H9 (cell line): ENCODE measurements around the gene BRD3OS. TPM values are rescaled to one million over a fixed set of nuclear protein-coding genes. Genes with fewer than 3 reads are reported as not detected.

Experiments used
- DNase-seq: peaks from one replicate; pipeline ENCODE4 v3.0.0-alpha.2; 2017
- H2AFZ ChIP-seq: one replicate; pipeline ENCODE4 v1.6.1; 2013; ENCODE audit warnings: mild to moderate bottlenecking, low read length, control low read depth, moderate library complexity
- H2AK5ac ChIP-seq: 2 replicates; pipeline ENCODE4 v1.6.1; 2013; ENCODE audit warnings: low read length, control low read depth, mixed read lengths; ENCODE audit not compliant: insufficient read length
- H2BK120ac ChIP-seq: one replicate; pipeline ENCODE4 v1.6.1; 2013; ENCODE audit warnings: low read depth, mild to moderate bottlenecking, low read length, control low read depth, inconsistent platforms; ENCODE audit not compliant: poor library complexity, severe bottlenecking
- H2BK12ac ChIP-seq: 2 replicates; pipeline ENCODE4 v1.6.1; 2013; ENCODE audit warnings: low read length, control low read depth, mixed read lengths, low read depth; ENCODE audit not compliant: insufficient read length
- H2BK15ac ChIP-seq: 2 replicates; pipeline ENCODE4 v1.6.1; 2013; ENCODE audit warnings: low read depth, low read length, control low read depth
- H2BK20ac ChIP-seq: one replicate; pipeline ENCODE4 v1.6.1; 2013; ENCODE audit warnings: low read depth, mild to moderate bottlenecking, low read length, control low read depth, inconsistent platforms; ENCODE audit not compliant: poor library complexity, severe bottlenecking
- H2BK5ac ChIP-seq: 2 replicates; pipeline ENCODE4 v1.6.1; 2013; ENCODE audit warnings: low read length, control low read depth, mixed read lengths; ENCODE audit not compliant: insufficient read length
- H3K14ac ChIP-seq: 2 replicates; pipeline ENCODE4 v1.6.1; 2013; ENCODE audit warnings: low read length, control low read depth; ENCODE audit not compliant: insufficient read depth
- H3K18ac ChIP-seq: 2 replicates; pipeline ENCODE4 v1.6.1; 2013; ENCODE audit warnings: low read depth, mild to moderate bottlenecking, mixed read lengths, low read length, control low read depth; ENCODE audit not compliant: insufficient read length
- H3K23ac ChIP-seq: 2 replicates; pipeline ENCODE4 v1.6.1; 2013; ENCODE audit warnings: low read length, control low read depth, mixed read lengths, low read depth; ENCODE audit not compliant: insufficient read length
- H3K23me2 ChIP-seq: 2 replicates; pipeline ENCODE4 v1.6.1; 2013; ENCODE audit warnings: low read depth, mild to moderate bottlenecking, mixed read lengths, low read length, control low read depth; ENCODE audit not compliant: insufficient read length, poor library complexity, severe bottlenecking
- H3K27ac ChIP-seq: 2 replicates; pipeline ENCODE4 v1.5.1; 2013; ENCODE audit warnings: low read length, control low read depth, mixed read lengths, low read depth; ENCODE audit not compliant: insufficient read length
- H3K27me3 ChIP-seq: 2 replicates; pipeline ENCODE4 v1.6.1; 2013; ENCODE audit warnings: low read length, control low read depth, inconsistent platforms; ENCODE audit not compliant: insufficient read depth
- H3K4ac ChIP-seq: 2 replicates; pipeline ENCODE4 v1.6.1; 2013; ENCODE audit warnings: low read depth, mild to moderate bottlenecking, control low read depth, inconsistent platforms, low read length, moderate library complexity
- H3K4me1 ChIP-seq: 2 replicates; pipeline ENCODE4 v1.6.1; 2013; ENCODE audit warnings: low read length, control low read depth, inconsistent platforms; ENCODE audit not compliant: insufficient read depth
- H3K4me2 ChIP-seq: 2 replicates; pipeline ENCODE4 v1.6.1; 2013; ENCODE audit warnings: low read length, control low read depth, mixed read lengths; ENCODE audit not compliant: insufficient read length, insufficient read depth
- H3K56ac ChIP-seq: 2 replicates; pipeline ENCODE4 v1.6.1; 2013; ENCODE audit warnings: low read depth, mild to moderate bottlenecking, mixed read lengths, low read length, control low read depth; ENCODE audit not compliant: insufficient read length
- H3K79me1 ChIP-seq: 2 replicates; pipeline ENCODE4 v1.6.1; 2013; ENCODE audit warnings: low read depth, mild to moderate bottlenecking, moderate library complexity, low read length, control low read depth, inconsistent platforms; ENCODE audit not compliant: insufficient read depth, poor library complexity, severe bottlenecking
- H3K79me2 ChIP-seq: 2 replicates; pipeline ENCODE4 v1.6.1; 2013; ENCODE audit warnings: low read length, control low read depth, inconsistent platforms; ENCODE audit not compliant: insufficient read depth
- H3K9ac ChIP-seq: 2 replicates; pipeline ENCODE4 v1.6.1; 2013; ENCODE audit warnings: low read length, control low read depth, mixed read lengths; ENCODE audit not compliant: insufficient read length; ENCODE audit errors: extremely low read depth
- H3K9me3 ChIP-seq: one replicate; pipeline ENCODE4 v1.6.1; 2013; ENCODE audit warnings: low read depth, low read length, inconsistent platforms; ENCODE audit not compliant: control insufficient read depth
- H3T11ph ChIP-seq: one replicate; pipeline ENCODE4 v1.6.1; 2013; ENCODE audit warnings: mild to moderate bottlenecking, low read length, control low read depth, inconsistent platforms
- H4K20me1 ChIP-seq: one replicate; pipeline ENCODE4 v1.6.1; 2013; ENCODE audit not compliant: control insufficient read depth, insufficient read length, insufficient read depth
- H4K5ac ChIP-seq: 2 replicates; pipeline ENCODE4 v1.6.1; 2013; ENCODE audit warnings: low read depth, mild to moderate bottlenecking, mixed read lengths, low read length, control low read depth; ENCODE audit not compliant: insufficient read length
- H4K8ac ChIP-seq: replicated peaks from 2 replicates; pipeline ENCODE4 v1.6.1; 2013; ENCODE audit warnings: low read length, control low read depth, mixed read lengths, low read depth; ENCODE audit not compliant: insufficient read length
- H4K91ac ChIP-seq: 2 replicates; pipeline ENCODE4 v1.6.1; 2013; ENCODE audit warnings: low read depth, mild to moderate bottlenecking, moderate library complexity, mixed read lengths, low read length, control low read depth; ENCODE audit not compliant: insufficient read length
- H3K27ac Mint-ChIP-seq, 3 experiments: 2 replicates in 2 of 3; 3 replicates in 1 of 3; pipeline ENCODE4 v1.8.0; 2020 to 2021; ENCODE audit warnings: mixed read lengths in 3 of 3, mild to moderate bottlenecking in 1 of 3, moderate library complexity in 1 of 3
- H3K27me3 Mint-ChIP-seq: 2 replicates; pipeline ENCODE4 v1.8.0; 2021; ENCODE audit warnings: low read depth, mild to moderate bottlenecking, moderate library complexity, mixed read lengths
- H3K36me3 Mint-ChIP-seq, 3 experiments: 2 replicates in 2 of 3; 3 replicates in 1 of 3; pipeline ENCODE4 v1.8.0; 2020 to 2021; ENCODE audit warnings: low read depth in 3 of 3, mixed read lengths in 3 of 3; ENCODE audit not compliant: insufficient read depth in 1 of 3
- H3K4me1 Mint-ChIP-seq, 2 experiments: 2 replicates each; pipeline ENCODE4 v1.8.0; 2020; ENCODE audit warnings: mixed read lengths in 2 of 2
- H3K4me3 Mint-ChIP-seq, 2 experiments: 2 replicates in 1 of 2; 3 replicates in 1 of 2; pipeline ENCODE4 v1.8.0; 2020 to 2021; ENCODE audit warnings: mild to moderate bottlenecking in 2 of 2, mixed read lengths in 2 of 2, moderate library complexity in 1 of 2
- H3K9me3 Mint-ChIP-seq, 2 experiments: 2 replicates in 1 of 2; 3 replicates in 1 of 2; pipeline ENCODE4 v1.8.0; 2020; ENCODE audit warnings: mild to moderate bottlenecking in 2 of 2, mixed read lengths in 2 of 2, moderate library complexity in 1 of 2
- WGBS: extraction: QIAGEN DNeasy Blood & Tissue Kit; methylation state at CpG from one replicate; pipeline ENCODE4 v1.1.7; 2013; ENCODE audit warnings: missing lambda C conversion rate, low lambda C conversion rate, mixed read lengths; ENCODE audit not compliant: insufficient read length; ENCODE audit errors: extremely low coverage; 5-methylcytosine and 5-hydroxymethylcytosine counted together
- total RNA-seq: library from RNA; stranded (reverse); gene quantifications from 2 replicates; pipeline ENCODE4 v1.2.1, GENCODE V29; 2021
- TF ChIP-seq, protein P1 (sequence below): fragments of 200-600 bp; sonication (generic); conservative IDR thresholded peaks from 3 replicates; pipeline ENCODE4 v1.8.0; 2021; ENCODE audit warnings: antibody characterized with exemption, mild to moderate bottlenecking

BRD3OS gene
- total RNA-seq, 1 experiment from 2014 or later = 16.4 TPM

DNA sequence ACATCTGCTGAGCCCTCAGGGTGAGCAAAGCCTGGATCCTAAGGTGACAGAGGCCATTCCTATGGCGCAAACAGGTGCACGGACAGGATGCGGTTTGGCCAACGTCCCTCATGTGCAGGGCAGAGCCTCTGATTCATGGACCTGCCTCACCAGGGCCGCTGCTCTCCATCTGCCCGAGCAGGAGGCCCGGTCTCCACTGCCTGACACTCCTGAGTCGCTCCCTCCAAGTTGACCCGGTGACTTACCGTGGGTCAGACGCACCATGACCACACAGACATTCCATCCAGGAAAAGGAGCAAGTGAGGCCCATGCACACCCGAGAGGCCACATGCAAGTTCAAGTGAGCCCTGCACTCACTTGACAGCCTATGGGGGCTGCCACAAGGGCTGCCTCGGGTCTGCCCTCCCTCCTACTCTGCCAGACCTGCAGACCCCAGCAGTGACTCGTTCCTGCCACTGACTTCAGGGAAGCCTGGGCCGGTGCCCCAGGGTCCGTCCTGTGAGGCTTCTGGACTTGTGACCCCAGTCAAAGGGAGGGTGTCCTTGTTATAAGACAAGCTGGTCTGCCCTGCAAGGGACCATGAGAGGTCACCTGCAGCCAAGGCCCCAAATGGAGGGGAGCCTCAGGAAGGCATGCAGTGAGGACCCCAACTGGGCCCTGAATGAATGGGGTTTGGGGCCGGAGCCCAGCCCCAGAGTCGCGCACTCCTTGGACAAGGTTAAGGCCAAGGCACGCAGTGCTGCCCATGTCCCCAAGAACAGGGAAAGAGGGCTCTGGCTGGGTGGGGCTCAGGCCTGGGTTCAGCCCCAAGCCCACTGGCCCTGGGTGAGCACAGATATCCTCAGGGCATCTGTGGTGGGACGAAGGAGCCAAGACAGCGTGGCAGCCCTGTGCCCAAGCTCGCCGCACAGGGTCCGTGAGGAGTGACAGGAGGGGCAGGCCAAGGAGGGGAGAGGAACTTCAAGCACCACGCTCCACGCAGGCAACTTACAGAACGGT, 10.1 kb downstream of the BRD3OS start:
- TF ChIP-seq, protein P1, sequence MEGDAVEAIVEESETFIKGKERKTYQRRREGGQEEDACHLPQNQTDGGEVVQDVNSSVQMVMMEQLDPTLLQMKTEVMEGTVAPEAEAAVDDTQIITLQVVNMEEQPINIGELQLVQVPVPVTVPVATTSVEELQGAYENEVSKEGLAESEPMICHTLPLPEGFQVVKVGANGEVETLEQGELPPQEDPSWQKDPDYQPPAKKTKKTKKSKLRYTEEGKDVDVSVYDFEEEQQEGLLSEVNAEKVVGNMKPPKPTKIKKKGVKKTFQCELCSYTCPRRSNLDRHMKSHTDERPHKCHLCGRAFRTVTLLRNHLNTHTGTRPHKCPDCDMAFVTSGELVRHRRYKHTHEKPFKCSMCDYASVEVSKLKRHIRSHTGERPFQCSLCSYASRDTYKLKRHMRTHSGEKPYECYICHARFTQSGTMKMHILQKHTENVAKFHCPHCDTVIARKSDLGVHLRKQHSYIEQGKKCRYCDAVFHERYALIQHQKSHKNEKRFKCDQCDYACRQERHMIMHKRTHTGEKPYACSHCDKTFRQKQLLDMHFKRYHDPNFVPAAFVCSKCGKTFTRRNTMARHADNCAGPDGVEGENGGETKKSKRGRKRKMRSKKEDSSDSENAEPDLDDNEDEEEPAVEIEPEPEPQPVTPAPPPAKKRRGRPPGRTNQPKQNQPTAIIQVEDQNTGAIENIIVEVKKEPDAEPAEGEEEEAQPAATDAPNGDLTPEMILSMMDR = no peak
- no peak overlapping the region for H2AK5ac ChIP-seq
- H2BK120ac ChIP-seq = no peak overlapping the region
- no peak overlapping the region for H3K23ac ChIP-seq
- H2BK20ac ChIP-seq = no peak overlapping the region
- no peak overlapping the region for H3K4ac ChIP-seq
- H3K27me3 ChIP-seq = no peaks in the 10 kb centered on the region
- WGBS = no CpG with 5 or more reads among the region's 28 CpGs
- peak overlapping the region in 1 of 3 experiments; percentile 73; a peak in 2 of 7 replicates for H3K27ac Mint-ChIP-seq
- H3K36me3 Mint-ChIP-seq = peaks cover 36 to 78% (median 78%) of the 10 kb centered on the region in 3 experiments; a peak in 6 of 7 replicates
- no peak overlapping the region for H3K9ac ChIP-seq
- H3K79me2 ChIP-seq = no peaks in the 10 kb centered on the region
- no peak overlapping the region for H4K8ac ChIP-seq
- H3K27me3 Mint-ChIP-seq = no peaks in the 10 kb centered on the region; the same call in 1 of the 2 replicates
- H4K20me1 ChIP-seq = no peaks in the 10 kb centered on the region
- H2BK5ac ChIP-seq = no peak overlapping the region
- no peak overlapping the region for H3K27ac ChIP-seq
- no peak overlapping the region for H2AFZ ChIP-seq
- DNase-seq = no peak
- H2BK15ac ChIP-seq = no peak overlapping the region
- no peaks in the 10 kb centered on the region for H3K79me1 ChIP-seq
- no peak overlapping the region for H3K56ac ChIP-seq
- no peak overlapping the region for H3K14ac ChIP-seq
- no peak overlapping the region for H4K5ac ChIP-seq
- no peak overlapping the region for H3K4me2 ChIP-seq
- H3T11ph ChIP-seq = no peak overlapping the region
- no peaks in the 10 kb centered on the region for H3K9me3 ChIP-seq
- H3K4me1 ChIP-seq = no peaks in the 10 kb centered on the region
- no peaks in the 10 kb centered on the region for H3K4me1 Mint-ChIP-seq
- H3K4me3 Mint-ChIP-seq = no peak overlapping the region
- H2BK12ac ChIP-seq = no peak overlapping the region
- H4K91ac ChIP-seq = no peak overlapping the region
- H3K9me3 Mint-ChIP-seq = no peaks in the 10 kb centered on the region
- no peak overlapping the region for H3K18ac ChIP-seq
- H3K23me2 ChIP-seq = no peaks in the 10 kb centered on the region
